GM23248 (cell line): ENCODE results near the gene ZDHHC13. TPM values are rescaled to one million over a fixed set of nuclear protein-coding genes. Genes with fewer than 3 reads are reported as not detected.

Source experiments
- DNase-seq: peaks from one replicate; pipeline ENCODE4 v3.0.0-alpha.2; 2015
- H2AFZ ChIP-seq: fragments of 200-600 bp; sonication (generic); 2 replicates; pipeline ENCODE4 v1.6.1; 2016; ENCODE audit warnings: antibody characterized with exemption
- H3F3A ChIP-seq: fragments of 200-600 bp; sonication (generic); 2 replicates; pipeline ENCODE4 v1.6.1; 2016; ENCODE audit warnings: mild to moderate bottlenecking, antibody characterized with exemption, mixed run types; ENCODE audit not compliant: insufficient read depth
- H3K27ac ChIP-seq: fragments of 200-600 bp; sonication (generic); 2 replicates; pipeline ENCODE4 v1.5.1; 2016; ENCODE audit warnings: mild to moderate bottlenecking
- H3K27me3 ChIP-seq: fragments of 200-600 bp; sonication (generic); replicated peaks from 2 replicates; pipeline ENCODE4 v1.6.1; 2016; ENCODE audit warnings: mild to moderate bottlenecking; ENCODE audit not compliant: insufficient read depth
- H3K36me3 ChIP-seq: fragments of 200-600 bp; sonication (generic); 2 replicates; pipeline ENCODE4 v1.6.1; 2016; ENCODE audit warnings: low read depth, mild to moderate bottlenecking
- H3K4me1 ChIP-seq: fragments of 200-600 bp; sonication (generic); 2 replicates; pipeline ENCODE4 v1.6.1; 2016; ENCODE audit warnings: mild to moderate bottlenecking; ENCODE audit not compliant: insufficient read depth
- H3K4me2 ChIP-seq: fragments of 200-600 bp; sonication (generic); one replicate; pipeline ENCODE4 v1.6.1; 2016; ENCODE audit warnings: mild to moderate bottlenecking; ENCODE audit not compliant: unreplicated experiment
- H3K4me3 ChIP-seq: fragments of 200-600 bp; sonication (generic); 2 replicates; pipeline ENCODE4 v1.5.1; 2016; ENCODE audit warnings: mild to moderate bottlenecking
- H3K79me2 ChIP-seq: fragments of 200-600 bp; sonication (generic); 2 replicates; pipeline ENCODE4 v1.6.1; 2016; ENCODE audit warnings: mild to moderate bottlenecking; ENCODE audit not compliant: insufficient read depth
- H3K9ac ChIP-seq: fragments of 200-600 bp; sonication (generic); 2 replicates; pipeline ENCODE4 v1.6.1; 2016; ENCODE audit warnings: mild to moderate bottlenecking
- H3K9me2 ChIP-seq: fragments of 200-600 bp; sonication (generic); 2 replicates; pipeline ENCODE4 v1.6.1; 2016; ENCODE audit warnings: mixed run types, mild to moderate bottlenecking, moderate library complexity; ENCODE audit not compliant: insufficient read depth
- H3K9me3 ChIP-seq: fragments of 200-600 bp; sonication (generic); one replicate; pipeline ENCODE4 v1.6.1; 2017; ENCODE audit warnings: low read depth
- H4K20me1 ChIP-seq: fragments of 200-600 bp; sonication (generic); 2 replicates; pipeline ENCODE4 v1.6.0; 2016; ENCODE audit not compliant: insufficient read depth
- EZH2 ChIP-seq: fragments of 200-600 bp; sonication (generic); IDR thresholded peaks from 2 replicates; pipeline ENCODE4 v1.6.1; 2018; ENCODE audit warnings: antibody characterized with exemption, mild to moderate bottlenecking; ENCODE audit not compliant: insufficient read depth, poor library complexity, severe bottlenecking
- EZH2phosphoT487 ChIP-seq: fragments of 200-600 bp; sonication (generic); IDR thresholded peaks from 2 replicates; pipeline ENCODE4 v1.6.1; 2018; ENCODE audit warnings: antibody characterized with exemption, moderate library complexity, mild to moderate bottlenecking, low read depth; ENCODE audit not compliant: insufficient read depth
- WGBS, 2 experiments: methylation state at CpG; one replicate each; pipeline ENCODE4 v1.1.6; 2015 to 2017; ENCODE audit warnings: low lambda C conversion rate in 2 of 2, low coverage in 1 of 2; ENCODE audit errors: missing lambda C conversion rate in 2 of 2; 5-methylcytosine and 5-hydroxymethylcytosine counted together
- in situ Hi-C: fragments of 300-500 bp; cut with MboI; formaldehyde crosslinking; loops from 2 replicates; pipeline ENCODE4 v1.15.0; 2020
- polyA plus RNA-seq: library from polyadenylated mRNA; unstranded; fragments of >200 nt; fragmentation: Nextera tagmentation; extraction: Ambion mirVana; gene quantifications from 2 replicates; pipeline ENCODE4 v1.2.1, GENCODE V29; 2016
- total RNA-seq: library from RNA; depleted of rRNA; stranded (reverse); fragments of >200 nt; shearing (Covaris generic); gene quantifications from 2 replicates; pipeline ENCODE4 v1.2.3, GENCODE V29; 2014

ZDHHC13 gene
- total and polyA plus RNA-seq, 2 experiments from 2014 or later, result 10.9 to 12.5 TPM

DNA sequence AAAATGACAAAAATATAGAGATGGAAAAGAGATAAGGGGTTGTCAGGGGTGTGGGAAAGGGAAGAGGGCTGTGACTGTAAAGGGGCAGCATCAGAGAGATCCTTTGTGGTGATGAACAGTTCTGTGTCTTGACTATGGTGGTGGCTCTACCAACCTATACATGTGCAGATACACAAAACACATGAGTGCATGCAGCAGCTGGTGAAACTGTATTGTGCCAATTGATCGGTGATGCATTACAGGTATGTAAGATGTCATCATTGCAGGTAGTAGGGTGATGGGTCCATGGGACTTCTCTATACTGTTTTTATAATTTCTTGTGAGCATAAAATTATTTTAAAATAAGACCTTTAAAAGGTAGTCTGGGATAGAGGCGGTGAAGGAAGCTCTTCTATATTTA lies 24.1 kb upstream of the ZDHHC13 start:
- no peak overlapping the region for H3K4me3 ChIP-seq
- H3K9ac ChIP-seq, result no peak overlapping the region
- no peaks in the 10 kb centered on the region for H3K9me2 ChIP-seq
- peaks cover 22% of the 10 kb centered on the region for H3K27me3 ChIP-seq
- peaks cover 4% of the 10 kb centered on the region; the same call in 1 of the 2 replicates for H3F3A ChIP-seq
- H3K79me2 ChIP-seq, result no peaks in the 10 kb centered on the region
- no peak overlapping the region for H3K27ac ChIP-seq
- 88 to 95% methylated on average over 2 of the region's 2 CpGs for WGBS, 2 experiments
- H4K20me1 ChIP-seq, result no peaks in the 10 kb centered on the region
- no peaks in the 10 kb centered on the region for H3K36me3 ChIP-seq
- no peak for TF ChIP-seq EZH2phosphoT487
- TF ChIP-seq EZH2, result no peak
- H3K9me3 ChIP-seq, result no peaks in the 10 kb centered on the region
- in situ Hi-C loops, result no loop called here
- H3K4me1 ChIP-seq, result peaks cover 9% of the 10 kb centered on the region
- H2AFZ ChIP-seq, result no peak overlapping the region
- no peak for DNase-seq
- H3K4me2 ChIP-seq, result no peak overlapping the region

DNA sequence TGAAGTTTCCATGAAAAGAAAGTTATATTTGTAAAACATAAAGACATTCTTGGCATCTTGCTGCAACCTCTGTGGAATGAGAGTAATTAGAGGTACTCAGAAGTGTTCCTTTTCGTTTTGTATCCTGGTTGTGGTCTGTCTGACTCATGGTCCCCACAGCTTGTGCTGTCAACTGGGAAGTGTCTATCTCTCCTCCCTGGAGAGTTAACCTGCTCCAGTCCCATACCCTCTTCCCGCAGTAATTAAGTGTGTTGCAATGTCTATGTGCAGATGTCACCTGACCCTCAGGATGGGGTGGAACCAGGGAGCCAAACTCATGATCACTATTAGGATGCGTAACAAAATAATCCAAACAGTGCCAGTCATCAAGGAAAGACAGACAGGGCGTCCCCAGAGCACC lies 23.0 kb upstream of the ZDHHC13 start:
- Histone ChIP-seq H3K36me3 (no peaks in the 10 kb centered on the region), H2AFZ (no peak overlapping the region), H3K9me3 (no peaks in the 10 kb centered on the region), H3K9ac (no peak overlapping the region), H3K27me3 (peaks cover 23% of the 10 kb centered on the region), H3K4me1 (peaks cover 5% of the 10 kb centered on the region; the same call in 1 of the 2 replicates), H3F3A (no peaks in the 10 kb centered on the region), H3K79me2 (no peaks in the 10 kb centered on the region), H3K27ac (no peak overlapping the region), H4K20me1 (no peaks in the 10 kb centered on the region), H3K4me3 (no peak overlapping the region), H3K4me2 (no peak overlapping the region), H3K9me2 (no peaks in the 10 kb centered on the region)
- peak; percentile 26 for DNase-seq
- TF ChIP-seq EZH2 (no peak), EZH2phosphoT487 (no peak)
- in situ Hi-C loops, result no loop called here
- 32 to 42% methylated on average over 4 of the region's 4 CpGs for WGBS, 2 experiments

DNA sequence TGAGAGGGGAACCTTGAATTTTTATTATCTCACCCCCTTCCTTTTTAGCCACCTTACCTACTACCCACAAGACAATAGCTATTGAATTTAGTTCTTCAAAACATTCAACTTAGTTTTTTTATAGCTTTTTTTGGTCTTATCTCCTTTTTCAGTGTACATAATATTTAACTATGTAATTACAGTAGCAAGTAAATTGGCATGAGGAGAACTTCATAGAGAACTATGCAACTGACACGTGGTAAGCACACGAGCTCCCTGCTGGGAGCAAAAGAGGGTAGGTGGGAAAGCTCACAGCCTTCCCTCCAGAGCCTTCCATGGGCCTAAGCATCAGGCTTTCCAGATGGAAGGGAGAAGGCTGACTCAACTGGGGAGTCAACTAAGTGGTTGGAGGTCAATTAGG lies 22.1 kb upstream of the ZDHHC13 start:
- TF ChIP-seq EZH2 (no peak), EZH2phosphoT487 (no peak)
- DNase-seq, result no peak
- no peaks in the 10 kb centered on the region for H3K79me2 ChIP-seq
- H3K9ac ChIP-seq, result no peak overlapping the region
- H3K27me3 ChIP-seq, result peaks cover 32% of the 10 kb centered on the region
- no peaks in the 10 kb centered on the region for H3K9me2 ChIP-seq
- no peak overlapping the region for H3K4me3 ChIP-seq
- 12 to 19% methylated on average over 2 of the region's 2 CpGs for WGBS, 2 experiments
- in situ Hi-C loops, result no loop called here
- H3K4me1 ChIP-seq, result peaks cover 5% of the 10 kb centered on the region; the same call in 1 of the 2 replicates
- H4K20me1 ChIP-seq, result no peaks in the 10 kb centered on the region
- no peak overlapping the region for H3K27ac ChIP-seq
- no peak overlapping the region for H2AFZ ChIP-seq
- no peak overlapping the region for H3K4me2 ChIP-seq
- H3K9me3 ChIP-seq, result no peaks in the 10 kb centered on the region
- no peaks in the 10 kb centered on the region for H3K36me3 ChIP-seq
- no peaks in the 10 kb centered on the region for H3F3A ChIP-seq

DNA sequence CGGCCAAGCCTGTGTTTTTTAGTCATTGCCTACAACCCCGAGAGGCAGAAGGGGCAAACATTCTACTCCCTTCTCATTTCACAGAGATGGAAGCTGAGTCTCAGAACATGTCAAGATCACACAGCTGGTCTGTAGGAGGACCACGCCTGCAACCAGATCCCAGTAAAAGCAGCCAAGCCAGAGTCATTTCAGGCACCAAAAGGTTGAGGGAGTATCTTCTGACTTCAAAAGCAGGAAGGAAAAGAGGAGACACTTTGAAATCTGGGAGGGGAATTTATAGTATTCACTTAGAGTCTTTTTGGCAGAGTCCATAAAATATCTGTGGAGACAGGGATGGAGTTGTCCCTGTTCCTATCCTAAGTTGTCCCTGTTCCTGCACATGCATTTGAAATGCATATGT lies 17.9 kb upstream of the ZDHHC13 start:
- no peak for TF ChIP-seq EZH2
- no peak for TF ChIP-seq EZH2phosphoT487
- Histone ChIP-seq H3K9me3 (no peaks in the 10 kb centered on the region), H3K27me3 (peaks cover 64% of the 10 kb centered on the region), H3K9me2 (no peaks in the 10 kb centered on the region), H3K9ac (no peak overlapping the region), H3K27ac (no peak overlapping the region), H3K4me1 (peaks cover under 1% of the 10 kb centered on the region; the same call in 1 of the 2 replicates), H3F3A (no peaks in the 10 kb centered on the region), H3K4me3 (no peak overlapping the region), H3K36me3 (no peaks in the 10 kb centered on the region), H3K4me2 (no peak overlapping the region), H4K20me1 (no peaks in the 10 kb centered on the region), H3K79me2 (no peaks in the 10 kb centered on the region), H2AFZ (no peak overlapping the region)
- in situ Hi-C loops, result no loop called here
- 55 to 56% methylated on average over 3 of the region's 3 CpGs for WGBS, 2 experiments
- no peak for DNase-seq

DNA sequence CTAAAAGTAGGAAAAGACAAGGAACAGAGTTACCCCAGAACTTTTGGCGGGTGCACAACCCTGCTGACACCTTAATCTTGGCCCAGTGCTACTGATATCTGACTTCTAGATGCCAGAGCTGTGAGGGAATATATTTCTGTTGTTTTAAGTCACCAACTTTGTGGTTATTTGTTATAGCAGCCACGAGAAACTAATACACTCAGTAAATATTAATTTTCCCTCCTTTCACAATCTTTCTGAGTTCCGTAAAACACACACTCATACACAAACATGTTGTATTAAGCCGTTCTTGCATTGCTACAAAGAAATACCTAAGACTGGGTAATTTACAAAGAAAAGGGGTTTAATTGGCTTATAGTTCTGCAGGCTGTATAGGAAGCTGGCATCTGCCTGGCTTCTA lies 16.1 kb upstream of the ZDHHC13 start:
- Histone ChIP-seq H2AFZ (no peak overlapping the region), H3K4me1 (no peaks in the 10 kb centered on the region), H3K79me2 (no peaks in the 10 kb centered on the region), H3K9me2 (no peaks in the 10 kb centered on the region), H4K20me1 (no peaks in the 10 kb centered on the region), H3K4me2 (no peak overlapping the region), H3K27ac (no peak overlapping the region), H3F3A (no peaks in the 10 kb centered on the region), H3K9ac (no peak overlapping the region), H3K27me3 (peaks cover 80% of the 10 kb centered on the region), H3K9me3 (no peaks in the 10 kb centered on the region), H3K4me3 (no peak overlapping the region), H3K36me3 (no peaks in the 10 kb centered on the region)
- TF ChIP-seq EZH2phosphoT487 (no peak), EZH2 (no peak)
- in situ Hi-C loops, result no loop called here
- no peak for DNase-seq
- 41 to 42% methylated on average over 4 of the region's 4 CpGs for WGBS, 2 experiments
